GM18502 (cell line): ENCODE data around the gene EPS8L3.
"Not testable (repeated sequence)": the region's sequence is repeated elsewhere in the genome, so short reads cannot be mapped to it uniquely, and the experiment has no call there.

Experiments used
- ATAC-seq: cut with Tn5 transposase; IDR thresholded peaks from one replicate; pipeline ENCODE4 v1.9.1; 2021; ENCODE audit warnings: mild to moderate bottlenecking; ENCODE audit not compliant: unreplicated experiment, poor library complexity

The EPS8L3 gene

DNA sequence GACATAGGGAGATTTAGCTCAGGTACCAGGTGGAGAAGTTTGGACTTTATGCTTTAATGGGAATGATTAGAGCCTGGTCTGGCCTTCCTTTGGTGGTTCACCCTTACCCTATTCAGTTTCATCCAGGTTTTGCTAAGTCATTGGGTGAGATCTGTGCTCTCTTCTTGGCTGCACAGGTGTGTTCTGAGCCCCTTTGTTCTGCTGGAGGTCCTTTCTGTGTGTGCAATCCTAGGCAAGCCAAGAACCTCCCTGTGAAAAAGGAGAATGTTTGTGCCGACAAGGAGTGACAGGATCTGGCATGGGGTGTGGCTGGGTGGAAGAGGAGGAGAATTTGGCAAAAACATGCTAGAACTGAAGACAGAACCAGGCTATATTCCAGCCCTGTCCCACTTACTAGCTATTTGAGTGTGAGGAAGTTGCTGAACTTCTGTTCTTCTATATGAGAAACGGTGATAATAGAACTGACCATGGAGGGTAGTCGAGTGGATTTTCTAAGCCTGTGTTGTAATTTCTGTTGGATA lies 47.1 kb downstream of the EPS8L3 start:
- no peak for ATAC-seq

DNA sequence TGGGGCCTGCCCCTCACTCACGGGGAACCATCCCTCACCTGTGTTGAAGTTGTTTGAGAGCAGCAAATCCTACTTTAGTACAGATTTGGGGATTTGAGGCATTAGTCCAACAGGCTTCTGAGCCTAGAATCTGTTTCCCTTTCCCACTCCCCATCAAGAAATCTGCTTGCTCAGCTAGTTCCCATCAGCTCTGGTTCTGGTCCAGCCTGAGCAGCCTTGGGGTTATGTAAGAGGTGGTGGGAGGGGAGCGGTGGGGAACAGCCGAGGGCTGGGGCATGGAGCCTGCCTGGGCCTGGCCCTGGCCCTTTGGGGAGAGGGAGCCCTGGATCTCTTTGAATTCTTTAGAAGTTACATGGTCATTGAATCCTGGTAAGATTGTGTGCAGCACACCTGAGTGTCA lies 47.6 kb downstream of the EPS8L3 start:
- ATAC-seq: no peak

DNA sequence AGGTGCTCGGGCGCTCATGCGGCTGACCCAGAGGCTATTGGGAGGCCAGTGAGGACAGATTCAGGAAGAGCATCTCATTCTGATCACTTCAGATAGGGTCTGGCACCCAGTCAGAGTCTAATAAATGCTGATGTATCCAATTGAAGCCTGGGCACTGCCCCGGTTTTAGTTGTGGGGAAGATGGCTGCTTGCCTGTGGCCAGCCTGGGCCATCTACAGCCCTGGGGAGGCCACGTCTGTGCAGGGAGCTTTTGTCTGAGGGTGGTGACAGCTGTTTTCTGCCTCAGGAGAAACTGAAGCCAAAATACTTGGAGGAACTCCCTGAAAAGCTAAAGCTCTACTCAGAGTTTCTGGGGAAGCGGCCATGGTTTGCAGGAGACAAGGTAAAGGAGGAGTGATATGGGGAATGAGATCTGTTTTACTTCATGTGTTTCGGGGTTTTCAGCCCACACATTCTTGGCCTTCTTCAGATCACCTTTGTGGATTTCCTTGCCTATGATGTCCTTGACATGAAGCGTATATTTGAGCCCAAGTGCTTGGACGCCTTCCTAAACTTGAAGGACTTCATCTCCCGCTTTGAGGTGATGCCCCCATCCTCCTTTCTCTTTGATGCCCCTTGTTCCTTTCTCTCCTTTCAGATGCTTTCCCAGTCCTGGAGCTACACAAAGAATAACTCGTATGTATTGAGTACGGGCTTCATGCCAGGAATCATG lies 48.9 kb downstream of the EPS8L3 start:
- ATAC-seq: no peak

DNA sequence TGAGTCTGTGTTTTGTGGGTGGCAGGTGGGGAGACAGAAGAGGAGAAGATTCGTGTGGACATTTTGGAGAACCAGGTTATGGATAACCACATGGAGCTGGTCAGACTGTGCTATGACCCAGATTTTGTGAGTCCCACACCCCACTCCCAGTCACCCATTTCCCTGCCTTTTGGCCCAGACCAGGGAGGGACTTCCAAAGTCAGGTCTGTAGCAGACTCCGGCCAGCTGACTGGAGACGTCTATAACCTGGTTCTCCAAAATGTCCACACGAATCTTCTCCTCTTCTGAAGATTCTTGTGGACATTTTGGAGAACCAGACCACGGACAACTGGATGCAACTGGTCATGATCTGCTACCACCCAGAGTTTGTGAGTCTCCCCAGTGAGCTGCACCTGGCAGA lies 50.1 kb downstream of the EPS8L3 start:
- ATAC-seq: no peak

DNA sequence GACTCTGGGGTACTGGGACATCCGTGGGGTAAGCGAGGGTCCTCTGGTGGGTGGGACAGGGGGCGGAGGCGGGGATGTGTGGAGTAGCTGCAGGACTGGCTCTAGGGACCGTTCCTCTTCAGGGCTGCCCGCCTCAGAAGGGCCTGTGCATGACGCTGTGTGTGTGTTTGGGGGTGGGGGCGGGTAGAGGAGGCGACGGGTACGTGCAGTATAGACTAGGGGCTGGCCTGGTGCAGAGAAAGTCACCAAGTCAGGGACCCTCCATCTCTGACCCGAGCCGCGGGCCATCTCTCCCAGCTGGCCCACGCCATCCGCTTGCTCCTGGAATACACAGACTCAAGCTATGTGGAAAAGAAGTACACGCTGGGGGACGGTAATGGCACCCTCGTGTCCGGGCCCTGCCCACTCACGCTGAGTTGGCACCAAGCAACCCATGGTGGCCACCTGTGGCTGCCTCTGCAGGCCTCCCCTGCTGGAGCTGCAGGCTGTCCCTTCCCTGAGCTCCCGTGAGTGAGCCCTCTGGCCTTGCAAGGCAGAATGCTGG lies 51.3 kb downstream of the EPS8L3 start:
- no peak for ATAC-seq

DNA sequence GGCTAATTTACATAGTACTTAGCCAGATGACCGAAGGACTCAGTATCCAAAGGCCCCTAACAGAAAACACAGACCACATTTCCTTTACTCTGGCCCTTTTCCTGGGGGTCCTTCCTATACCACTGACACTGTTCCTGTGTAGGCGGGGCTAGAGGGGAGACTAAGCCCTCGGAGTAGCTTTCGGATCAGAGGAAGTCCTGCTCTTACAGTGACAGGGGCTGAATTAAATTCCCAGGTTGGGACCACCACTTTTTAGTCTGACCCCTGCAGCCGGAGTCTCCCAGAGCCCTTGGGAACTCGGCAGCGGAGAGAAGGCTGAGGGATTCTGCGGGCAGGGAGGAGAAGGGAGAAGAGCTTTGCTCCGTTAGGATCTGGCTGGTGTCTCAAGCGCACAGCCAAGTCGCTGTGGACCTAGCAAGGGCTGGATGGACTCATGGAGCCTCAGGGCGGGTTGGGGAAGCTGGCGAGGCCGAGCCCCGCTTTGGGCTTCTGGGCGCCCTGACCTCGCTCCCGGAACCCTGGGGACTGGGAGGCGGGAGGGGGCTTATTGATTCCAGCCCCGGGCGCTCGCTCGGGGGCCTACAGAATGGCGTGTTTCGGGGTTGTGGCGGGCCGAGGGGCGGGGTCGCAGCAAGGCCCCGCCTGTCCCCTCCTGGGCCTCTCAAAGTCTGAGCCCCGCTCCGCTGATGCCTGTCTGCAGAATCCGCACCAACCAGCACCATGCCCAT lies 52.0 kb downstream of the EPS8L3 start, which contains the start of gene GSTM5:
TSS of gene GSTM5 (plus strand) at position 659 of the 728 bp plus-strand sequence. CDS start at position 721, 62 bp downstream.
- not testable (repeated sequence) for ATAC-seq

DNA sequence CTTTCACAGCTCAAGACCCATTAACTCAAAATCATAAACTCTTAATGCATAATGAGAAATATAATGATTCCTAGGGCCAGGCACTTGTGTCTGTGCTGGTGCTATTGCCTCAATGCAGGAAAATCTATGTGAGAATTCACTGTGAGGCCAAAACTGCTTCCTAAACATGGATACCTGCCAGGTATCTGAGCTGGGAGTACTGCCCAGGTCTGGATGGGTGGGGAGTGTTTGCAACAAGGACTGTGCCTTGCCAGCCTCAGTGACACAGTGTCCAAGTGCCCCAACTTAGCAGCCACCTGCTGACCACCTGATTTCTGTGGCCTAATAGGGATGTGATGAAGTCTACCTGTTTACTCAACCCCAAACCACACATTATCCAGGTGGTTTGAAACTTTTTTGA lies 53.9 kb downstream of the EPS8L3 start:
- not testable (repeated sequence) for ATAC-seq

DNA sequence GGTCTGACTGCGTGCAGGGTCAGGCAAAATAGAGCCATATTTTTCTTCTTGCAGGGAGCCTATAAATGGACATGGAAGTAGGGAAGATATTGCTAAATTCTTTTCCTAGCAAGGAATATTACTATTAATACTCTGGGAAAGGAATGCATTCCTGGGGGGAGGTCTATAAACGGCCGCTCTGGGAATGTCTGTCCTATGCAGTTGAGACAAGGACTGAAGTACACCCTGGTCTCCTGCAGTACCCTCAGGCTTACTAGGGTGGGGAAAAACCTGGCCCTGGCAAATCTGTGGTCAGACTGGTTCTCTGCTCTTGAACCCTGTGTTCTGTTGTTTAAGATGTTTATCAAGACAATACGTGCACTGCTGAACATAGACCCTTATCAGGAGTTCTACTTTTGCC lies 54.8 kb downstream of the EPS8L3 start:
- ATAC-seq: not testable (repeated sequence)

DNA sequence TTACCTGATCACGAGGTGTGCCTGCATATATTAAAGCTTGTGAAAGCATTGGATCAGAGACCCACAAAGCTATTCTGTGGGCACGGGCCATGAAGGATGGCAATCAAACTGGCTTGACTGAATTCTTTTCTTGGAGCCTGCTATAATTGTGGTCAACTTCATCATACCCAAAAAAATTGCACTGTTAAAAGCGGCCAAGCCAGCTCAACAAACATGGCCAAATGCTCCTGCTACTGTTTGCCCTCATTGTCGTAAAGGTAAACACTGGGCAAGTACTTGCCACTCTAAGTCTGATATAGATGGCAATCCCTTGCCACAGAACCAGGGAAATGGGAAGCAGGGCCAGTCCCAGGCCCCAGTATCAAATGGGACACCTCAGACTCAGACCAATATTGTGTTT lies 58.3 kb downstream of the EPS8L3 start:
- no peak for ATAC-seq

DNA sequence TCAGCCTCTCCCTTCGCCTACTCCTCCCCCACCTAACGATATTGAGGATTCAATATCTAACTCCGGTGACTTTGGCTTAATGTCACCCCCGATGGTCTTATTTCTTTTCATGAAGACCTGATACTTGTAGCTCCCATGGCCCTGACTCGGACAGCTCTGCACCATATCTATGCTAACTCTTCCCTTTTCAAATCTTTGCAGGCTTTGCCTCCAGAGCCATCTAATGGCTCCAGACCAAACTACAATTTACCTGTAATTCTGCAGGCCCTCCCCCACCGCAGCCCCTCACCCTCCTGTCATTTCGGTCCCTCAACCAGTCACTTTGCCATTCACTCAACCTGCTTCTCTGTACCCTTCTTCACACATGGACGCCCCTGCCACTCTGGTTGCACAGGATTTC lies 59.5 kb downstream of the EPS8L3 start:
- ATAC-seq: no peak

DNA sequence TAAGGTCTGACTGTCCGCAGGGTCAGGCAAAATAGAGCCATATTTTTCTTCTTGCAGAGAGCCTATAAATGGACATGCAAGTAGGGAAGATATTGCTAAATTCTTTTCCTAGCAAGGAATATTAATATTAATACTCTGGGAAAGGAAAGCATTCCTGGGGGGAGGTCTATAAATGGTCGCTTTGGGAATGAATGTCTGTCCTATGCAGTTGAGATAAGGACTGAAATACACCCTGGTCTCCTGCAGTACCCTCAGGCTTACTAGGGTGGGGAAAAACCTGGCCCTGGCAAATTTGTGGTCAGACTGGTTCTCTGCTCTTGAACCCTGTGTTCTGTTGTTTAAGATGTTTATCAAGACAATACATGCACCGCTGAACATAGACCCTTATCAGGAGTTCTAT lies 60.8 kb downstream of the EPS8L3 start:
- ATAC-seq: not testable (repeated sequence)
